Stimulated activated CD4-positive, alpha-beta T cell treated with anti-CD3 and anti-CD28 coated beads, TNF-alpha, amount 100 ng/mL, for 1 hour (primary cell): ENCODE results near the gene PDE6A.
"Not testable (repeated sequence)": the region's sequence is repeated elsewhere in the genome, so short reads cannot be mapped to it uniquely, and the experiment has no call there.

ENCODE experiments used
- DNase-seq, 3 donors: peaks; one replicate each; pipeline ENCODE4 v3.0.0-alpha.2; 2020; ENCODE audit warnings: low read depth in 3 of 3, low spot score in 1 of 3

PDE6A gene

GRCh38 chr5:149869411-149869821 is 75.2 kb downstream of the PDE6A start:
- no peak for DNase-seq

GRCh38 chr5:149865746-149866145 is 78.8 kb downstream of the PDE6A start:
- DNase-seq: no peak

GRCh38 chr5:149863830-149864229 is 80.8 kb downstream of the PDE6A start:
- DNase-seq: no peak

- DNase-seq: no peak
Measured at GRCh38 chr5:149863176-149863575, 81.4 kb downstream of the PDE6A start.

- no peak for DNase-seq
Measured at GRCh38 chr5:149860801-149861322, 83.7 kb downstream of the PDE6A start.

GRCh38 chr5:149859746-149860145 is 84.8 kb downstream of the PDE6A start:
- no peak for DNase-seq

- DNase-seq: not testable (repeated sequence)
Measured at GRCh38 chr5:149858481-149858880, 86.1 kb downstream of the PDE6A start.

- no peak for DNase-seq
Measured at GRCh38 chr5:149857499-149857898, 87.1 kb downstream of the PDE6A start.

GRCh38 chr5:149855366-149855765 is 89.2 kb downstream of the PDE6A start:
- DNase-seq: no peak

- no peak for DNase-seq
Measured at GRCh38 chr5:149854866-149855265, 89.7 kb downstream of the PDE6A start.

GRCh38 chr5:149853701-149854100 is 90.9 kb downstream of the PDE6A start:
- DNase-seq: no peak

GRCh38 chr5:149853331-149853648 is 91.3 kb downstream of the PDE6A start:
- no peak for DNase-seq

GRCh38 chr5:149852641-149853330 is 91.8 kb downstream of the PDE6A start:
- DNase-seq: peak in 1 of 3 donors; percentile 12

GRCh38 chr5:149851211-149851610 is 93.4 kb downstream of the PDE6A start:
- DNase-seq: no peak

GRCh38 chr5:149849966-149850910 is 94.4 kb downstream of the PDE6A start:
- DNase-seq: no peak

- DNase-seq: no peak
Measured at GRCh38 chr5:149849280-149849965, 95.2 kb downstream of the PDE6A start.

GRCh38 chr5:149847611-149848010 is 97.0 kb downstream of the PDE6A start:
- no peak for DNase-seq

GRCh38 chr5:149846021-149846420 is 98.6 kb downstream of the PDE6A start:
- no peak for DNase-seq

- no peak for DNase-seq
Measured at GRCh38 chr5:149845601-149846000, 99.0 kb downstream of the PDE6A start.

GRCh38 chr5:149841851-149842793 is 102.5 kb downstream of the PDE6A start:
- DNase-seq: no peak
